Spleen (tissue), 11 donors: ENCODE results near the gene PLAC1. TPM values are rescaled to one million over a fixed set of nuclear protein-coding genes. Genes with fewer than 3 reads are reported as not detected.

Experiments
- DNase-seq: peaks from one replicate; pipeline ENCODE4 v3.0.0-alpha.2; 2020
- H3K27ac ChIP-seq, 8 donors: fragments of 200-600 bp; sonication (generic) in 7 of 8; 1 replicate in 4 of 8; 2 replicates in 4 of 8; pipeline versions ENCODE4 v1.5.0 to v1.8.0; 2016 to 2021; ENCODE audit warnings: inconsistent platforms in 4 of 8, mild to moderate bottlenecking in 4 of 8, moderate library complexity in 1 of 8
- H3K27me3 ChIP-seq, 7 donors: fragments of 200-600 bp; sonication (generic) in 6 of 7; replicated peaks in 1 of 7; 1 replicate in 4 of 7; 2 replicates in 3 of 7; pipeline versions ENCODE4 v1.5.0 to v1.8.0; 2016 to 2021; ENCODE audit warnings: inconsistent platforms in 3 of 7, mild to moderate bottlenecking in 1 of 7
- H3K36me3 ChIP-seq, 6 donors: fragments of 200-600 bp; sonication (generic) in 5 of 6; 1 replicate in 4 of 6; 2 replicates in 2 of 6; pipeline versions ENCODE4 v1.5.0 to v1.8.0; 2016 to 2021; ENCODE audit warnings: inconsistent platforms in 2 of 6
- H3K4me1 ChIP-seq, 6 donors: fragments of 200-600 bp; sonication (generic) in 5 of 6; 1 replicate in 3 of 6; 2 replicates in 3 of 6; pipeline versions ENCODE4 v1.5.0 to v1.8.0; 2016 to 2021; ENCODE audit warnings: inconsistent platforms in 3 of 6
- H3K4me3 ChIP-seq, 8 donors: fragments of 200-600 bp; sonication (generic) in 7 of 8; 1 replicate in 4 of 8; 2 replicates in 4 of 8; pipeline versions ENCODE4 v1.5.0 to v1.8.0; 2016 to 2021; ENCODE audit warnings: inconsistent platforms in 4 of 8, mild to moderate bottlenecking in 4 of 8, moderate library complexity in 2 of 8
- H3K9me3 ChIP-seq, 8 donors: fragments of 200-600 bp; sonication (generic) in 7 of 8; 1 replicate in 4 of 8; 2 replicates in 4 of 8; pipeline versions ENCODE4 v1.5.0 to v1.8.0; 2016 to 2021; ENCODE audit warnings: inconsistent platforms in 4 of 8
- CTCF ChIP-seq, 11 experiments: fragments of 200-600 bp in 7 of 11; fragments of 450-650 bp in 4 of 11; sonication (generic) in 4 of 11; IDR thresholded peaks in 8 of 11; conservative IDR thresholded peaks in 3 of 11; 1 replicate in 7 of 11; 2 replicates in 4 of 11; pipeline versions ENCODE4 v1.4.0 to v1.8.0; 2016 to 2021; ENCODE audit warnings: antibody characterized with exemption in 11 of 11, inconsistent platforms in 4 of 11, mild to moderate bottlenecking in 1 of 11
- POLR2A ChIP-seq, 3 donors: fragments of 450-650 bp; IDR thresholded peaks; one replicate each; pipeline ENCODE4 v1.5.1; 2017; ENCODE audit warnings: antibody characterized with exemption in 3 of 3, mild to moderate bottlenecking in 1 of 3
- POLR2AphosphoS5 ChIP-seq, 3 donors: sonication (generic); formaldehyde crosslinking; IDR thresholded peaks; one replicate each; pipeline ENCODE4 v1.5.1; 2017; ENCODE audit warnings: antibody characterized with exemption in 3 of 3
- WGBS, 5 donors: extraction: QIAGEN DNeasy Blood & Tissue Kit in 3 of 5; methylation state at CpG; one replicate each; pipeline versions ENCODE4 v1.1.5 to v1.1.7; 2013 to 2018; 5-methylcytosine and 5-hydroxymethylcytosine counted together
- intact Hi-C: fragments of 100-400 bp; cut with DNase I; formaldehyde crosslinking; loops from one replicate; pipeline ENCODE4 v1.15.0; 2023; ENCODE audit warnings: low total_unique reads
- polyA plus RNA-seq, 3 donors: library from polyadenylated mRNA; stranded (reverse); fragments of 200-250 nt; gene quantifications; one replicate each; pipeline ENCODE4 v1.2.1, GENCODE V29; 2013
- total RNA-seq, 7 donors: library from RNA; depleted of rRNA in 3 of 7; stranded (reverse); fragments of >200 nt in 3 of 7; fragmentation: NEBNext Ultra II Directional in 4 of 7; extraction: Animal tissue kit (Norgen Biotek cat#: 25700) in 4 of 7; gene quantifications; one replicate each; pipeline versions ENCODE4 v1.1.0 to v1.2.1, GENCODE V29; 2016 to 2021
- donor health status: healthy with polysubstance abuse.
- donor health status: DM: no; HTN: no; CAD: no; lungs with moderate emphysema.
- donor health status: DM: no; HTN: no; CAD: no.
- donor health status: Bipolar disorder and iron deficiency.
- donor health status: healthy.
- donor health status: DM: no; HTN: no; CAD: no.
- donor health status: DM: yes; HTN: yes; CAD: no.

PLAC1 gene
- total and polyA plus RNA-seq, 10 donors = not detected

GRCh38 chrX:134601240-134601765, 57.0 kb downstream of the PLAC1 start:
- DNase-seq = no peak
- Histone ChIP-seq H3K27ac (no peak overlapping the region), H3K4me1 (no peaks in the 10 kb centered on the region), H3K27me3 (peaks cover 0 to 17% (median 0%) of the 10 kb centered on the region in 7 donors), H3K9me3 (peaks cover 0 to 3% (median 0%) of the 10 kb centered on the region in 8 donors), H3K4me3 (no peak overlapping the region), H3K36me3 (no peaks in the 10 kb centered on the region)
- TF ChIP-seq CTCF (IDR thresholded peaks at IDR 0.05 in 8 of 11, conservative IDR thresholded peaks at IDR 0.05 in 3 of 11) = no peak
- no peak for TF ChIP-seq POLR2AphosphoS5 (IDR thresholded peaks at IDR 0.05)
- no peak for TF ChIP-seq POLR2A (IDR thresholded peaks at IDR 0.05)
- 89 to 100% (median 95%) methylated on average over 1 of the region's 1 CpG for WGBS, 5 donors
- intact Hi-C loops = no loop called here

GRCh38 chrX:134600714-134601113, 57.6 kb downstream of the PLAC1 start:
- H3K9me3 ChIP-seq = peaks cover 0 to 3% (median 0%) of the 10 kb centered on the region in 8 donors
- no peak overlapping the region for H3K4me3 ChIP-seq
- H3K4me1 ChIP-seq = no peaks in the 10 kb centered on the region
- intact Hi-C loops = no loop called here
- TF ChIP-seq POLR2A (IDR thresholded peaks at IDR 0.05) (no peak), CTCF (IDR thresholded peaks at IDR 0.05 in 8 of 11, conservative IDR thresholded peaks at IDR 0.05 in 3 of 11) (no peak), POLR2AphosphoS5 (IDR thresholded peaks at IDR 0.05) (no peak)
- no peak for DNase-seq
- WGBS, 5 donors = 10 to 54% (median 32%) methylated on average over 2 of the region's 2 CpGs
- no peaks in the 10 kb centered on the region for H3K36me3 ChIP-seq
- peaks cover 0 to 17% (median 0%) of the 10 kb centered on the region in 7 donors for H3K27me3 ChIP-seq
- H3K27ac ChIP-seq = no peak overlapping the region

- Histone ChIP-seq H3K27ac (no peak overlapping the region), H3K4me3 (no peak overlapping the region), H3K36me3 (no peaks in the 10 kb centered on the region), H3K27me3 (peaks cover 0 to 17% (median 0%) of the 10 kb centered on the region in 7 donors), H3K9me3 (peaks cover 0 to 3% (median 0%) of the 10 kb centered on the region in 8 donors), H3K4me1 (no peaks in the 10 kb centered on the region)
- no peak for TF ChIP-seq POLR2A (IDR thresholded peaks at IDR 0.05)
- no peak for TF ChIP-seq CTCF (IDR thresholded peaks at IDR 0.05 in 8 of 11, conservative IDR thresholded peaks at IDR 0.05 in 3 of 11)
- TF ChIP-seq POLR2AphosphoS5 (IDR thresholded peaks at IDR 0.05) = no peak
- 40 to 79% (median 61%) methylated on average over 5 of the region's 5 CpGs for WGBS, 5 donors
- DNase-seq = no peak
- intact Hi-C loops = no loop called here
These were observed 58.9 kb downstream of the PLAC1 start for GRCh38 chrX:134599184-134599914.

- H3K9me3 ChIP-seq = no peaks in the 10 kb centered on the region
- no peak for DNase-seq
- no peaks in the 10 kb centered on the region for H3K4me1 ChIP-seq
- intact Hi-C loops = no loop called here
- TF ChIP-seq POLR2A (IDR thresholded peaks at IDR 0.05) (no peak), POLR2AphosphoS5 (IDR thresholded peaks at IDR 0.05) (no peak), CTCF (IDR thresholded peaks at IDR 0.05 in 8 of 11, conservative IDR thresholded peaks at IDR 0.05 in 3 of 11) (no peak)
- H3K36me3 ChIP-seq = no peaks in the 10 kb centered on the region
- no peak overlapping the region for H3K4me3 ChIP-seq
- H3K27ac ChIP-seq = no peak overlapping the region
- peaks cover 0 to 19% (median 0%) of the 10 kb centered on the region in 7 donors for H3K27me3 ChIP-seq
These were observed 66.0 kb downstream of the PLAC1 start for GRCh38 chrX:134592303-134592702.
